ENCODE data around the gene EYA3. TPM values are rescaled to one million over a fixed set of nuclear protein-coding genes. Genes with fewer than 3 reads are reported as not detected.

Gene EYA3
- total and polyA plus RNA-seq, 2 of the 8 experiments (the other 6 are each of a cell fraction or from before 2014, with no cell fraction given), result 15.0 to 33.9 TPM

- Histone ChIP-seq H3K23me2 (ENCODE audit: low read depth, low read length) (no peaks in the 10 kb centered on the region), H3K27ac (ENCODE audit: low read depth, low read length) (no peak overlapping the region), H3K79me2 (ENCODE audit: control insufficient read depth in 1 of 2, insufficient read depth in 2 of 2, low read length in 2 of 2) (peaks cover 0 to 29% of the 10 kb centered on the region in 2 experiments; a peak in 2 of 4 replicates), H4K91ac (replicated peaks; ENCODE audit: insufficient read length, low read length) (no peak overlapping the region), H3K9ac (replicated peaks in 1 of 4; ENCODE audit: extremely low read depth in 1 of 4, low read depth in 3 of 4, low read length in 3 of 4) (no peak overlapping the region), H3K9me3 (ENCODE audit: insufficient read depth in 2 of 2, low read depth in 1 of 2, low read length in 1 of 2) (no peaks in the 10 kb centered on the region), H4K20me1 (replicated peaks in 1 of 2; ENCODE audit: control insufficient read depth in 1 of 2, insufficient read depth in 2 of 2, low read length in 2 of 2) (no peaks in the 10 kb centered on the region), H2AK5ac (ENCODE audit: low read depth, low read length) (no peak overlapping the region), H4K8ac (ENCODE audit: extremely low read depth, insufficient read depth, low read length) (no peak overlapping the region), H3K27me3 (replicated peaks in 1 of 4; ENCODE audit: control insufficient read depth in 3 of 4, extremely low read depth in 1 of 4, insufficient read depth in 3 of 4, low read length in 3 of 4) (no peaks in the 10 kb centered on the region), H2BK120ac (replicated peaks; ENCODE audit: low read depth, low read length) (no peak overlapping the region), H3K4me1 (replicated peaks in 1 of 4; ENCODE audit: control insufficient read depth in 3 of 4, insufficient read depth in 4 of 4, low read length in 3 of 4) (no peaks in the 10 kb centered on the region), H3K4ac (replicated peaks; ENCODE audit: insufficient read length, low read depth, low read length) (no peak overlapping the region), H3K18ac (ENCODE audit: extremely low read depth, low read length) (no peak overlapping the region), H2BK12ac (ENCODE audit: low read depth, low read length) (no peak overlapping the region), H4K5ac (ENCODE audit: insufficient read length, low read depth, low read length) (no peak overlapping the region), H3K14ac (ENCODE audit: insufficient read length) (no peak overlapping the region), H2BK20ac (ENCODE audit: low read length) (no peak overlapping the region), H3K4me2 (ENCODE audit: insufficient read depth in 1 of 2, low read depth in 2 of 2, low read length in 2 of 2) (no peak overlapping the region), H3K56ac (replicated peaks; ENCODE audit: insufficient read length, low read depth, low read length) (no peak overlapping the region), H2AFZ (ENCODE audit: low read length) (no peak overlapping the region), H3K23ac (ENCODE audit: insufficient read length) (no peak overlapping the region), H3K79me1 (ENCODE audit: low read depth, low read length) (no peaks in the 10 kb centered on the region), H2BK15ac (ENCODE audit: low read length) (no peak overlapping the region), H3K4me3 (ENCODE audit: extremely low read depth in 1 of 4, insufficient read depth in 2 of 4, low read depth in 3 of 4, low read length in 4 of 4) (no peak overlapping the region), H2BK5ac (ENCODE audit: low read depth, low read length) (no peak overlapping the region), H3K36me3 (ENCODE audit: control insufficient read depth in 2 of 4, insufficient read depth in 4 of 4, low read length in 3 of 4) (no peaks in the 10 kb centered on the region)
- ChIA-PET CTCF (ENCODE audit: partially characterized antibody) (no interaction called here), POLR2A (ENCODE audit: partially characterized antibody) (no interaction called here)
- FAIRE-seq, result no peak
- DNase-seq (ENCODE audit: low read depth in 1 of 2, low spot score in 2 of 2), result no peak
- 86% methylated on average over 6 of the region's 7 CpGs; no CpG with 5 or more reads in 1 of the 2 experiments for WGBS, 2 experiments (ENCODE audit: extremely low coverage in 1 of 2, insufficient coverage in 1 of 2, insufficient read length in 1 of 2, insufficient replicate concordance in 2 of 2, low coverage in 1 of 2, low lambda C conversion rate in 2 of 2, missing lambda C conversion rate in 1 of 2)
- TF ChIP-seq CHD2 (IDR thresholded peaks at IDR 0.05; ENCODE audit: low read length) (no peak), CBX5 (IDR thresholded peaks at IDR 0.05; ENCODE audit: low read depth, low read length) (no peak), ATF2 (IDR thresholded peaks at IDR 0.05; ENCODE audit: low read length) (no peak), TEAD4 (IDR thresholded peaks at IDR 0.05; ENCODE audit: low read depth, low read length) (no peak), RNF2 (IDR thresholded peaks at IDR 0.05; ENCODE audit: borderline replicate concordance, low read depth, low read length, missing control alignments, poor library complexity, severe bottlenecking) (no peak), SIN3A (conservative IDR thresholded peaks at IDR 0.05 in 1 of 2, IDR thresholded peaks at IDR 0.05 in 1 of 2; ENCODE audit: low read depth in 1 of 2, low read length in 2 of 2) (no peak), TCF12 (IDR thresholded peaks at IDR 0.05; ENCODE audit: low read depth, low read length) (no peak), PHF8 (conservative IDR thresholded peaks at IDR 0.05; ENCODE audit: low read depth, low read length) (no peak), MAFK (IDR thresholded peaks at IDR 0.05; ENCODE audit: low read depth, low read length) (no peak), RAD21 (IDR thresholded peaks at IDR 0.05 in 1 of 2, conservative IDR thresholded peaks at IDR 0.05 in 1 of 2; ENCODE audit: low read depth in 2 of 2, low read length in 2 of 2) (no peak), HDAC2 (IDR thresholded peaks at IDR 0.05; ENCODE audit: borderline replicate concordance in 1 of 2, low read depth in 2 of 2, low read length in 2 of 2) (no peak), GTF2F1 (IDR thresholded peaks at IDR 0.05; ENCODE audit: borderline replicate concordance, low read depth, low read length) (no peak)
These were observed 25.6 kb downstream of the EYA3 start for GRCh38 chr1:28062806-28063205.

All from H1 (cell line).